H1 (cell line): ENCODE results near the gene TIMM10.

Experiments
- ASH2L ChIP-seq: fragments of 200-600, 300-600 bp; sonication (generic); IDR thresholded peaks from one replicate; pipeline ENCODE4 v1.7.1; 2017; ENCODE audit warnings: low read length
- PHF8 ChIP-seq: fragments of 200-600 bp; sonication (generic); conservative IDR thresholded peaks from 2 replicates; pipeline ENCODE4 v1.7.1; 2012; ENCODE audit warnings: low read depth, mild to moderate bottlenecking, inconsistent platforms, low read length, moderate library complexity
- POLR2A ChIP-seq, 2 experiments: IDR thresholded peaks; 1 replicate in 1 of 2; 2 replicates in 1 of 2; pipeline ENCODE4 v1.6.1; 2011; ENCODE audit warnings: low read depth in 2 of 2, low read length in 2 of 2, mild to moderate bottlenecking in 2 of 2; ENCODE audit errors: control extremely low read depth in 1 of 2

DNA sequence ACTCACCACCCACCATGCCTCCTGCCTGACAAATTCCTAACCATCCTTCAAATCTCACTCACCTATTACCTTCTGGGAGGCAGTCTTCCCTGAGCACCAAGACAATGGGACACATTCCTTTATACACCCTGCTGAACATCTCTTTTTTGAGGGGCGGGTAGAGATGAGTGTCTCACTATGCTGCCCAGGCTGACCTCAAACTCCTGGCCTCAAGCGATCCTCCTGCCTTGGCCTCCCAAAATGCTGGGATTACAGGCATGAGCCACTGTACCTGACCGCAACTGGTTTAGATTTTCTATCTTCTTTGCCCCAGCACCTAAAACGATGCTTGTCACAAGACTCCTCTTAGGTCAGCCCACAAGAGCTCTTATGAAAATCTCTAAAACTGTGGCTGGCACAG, 7.1 kb downstream of the TIMM10 start:
- no peak for TF ChIP-seq PHF8
- no peak for TF ChIP-seq POLR2A (IDR thresholded peaks at IDR 0.05; ENCODE audit: control extremely low read depth in 1 of 2, low read depth in 2 of 2, low read length in 2 of 2)
- TF ChIP-seq ASH2L, result no peak
